ENCODE measurements around the gene TRAPPC2L. TPM values are rescaled to one million over a fixed set of nuclear protein-coding genes. Genes with fewer than 3 reads are reported as not detected.

TRAPPC2L gene
- total and polyA plus RNA-seq, 2 experiments from 2014 or later = 59.3 to 167 TPM

- DNase-seq (ENCODE audit: low spot score) (no peak), ATAC-seq (peak; percentile 25)
- Histone ChIP-seq H3K36me3 (ENCODE audit: insufficient read depth) (no peaks in the 10 kb centered on the region), H3K9me2 (ENCODE audit: insufficient read depth) (no peaks in the 10 kb centered on the region), H2AFZ (no peak overlapping the region), H3K27me3 (ENCODE audit: insufficient read depth) (no peaks in the 10 kb centered on the region), H3F3A (replicated peaks; ENCODE audit: low read depth) (no peaks in the 10 kb centered on the region), H3K27ac (ENCODE audit: low read depth) (no peak overlapping the region), H4K20me1 (replicated peaks; ENCODE audit: insufficient read depth) (no peaks in the 10 kb centered on the region), H3K4me1 (ENCODE audit: insufficient read depth) (no peaks in the 10 kb centered on the region), H3K79me2 (replicated peaks; ENCODE audit: insufficient read depth) (no peaks in the 10 kb centered on the region), H3K4me3 (no peak overlapping the region), H3K4me2 (no peak overlapping the region)
- Mint-ChIP-seq H3K4me1 (peaks cover 5% of the 10 kb centered on the region; the same call in 1 of the 3 replicates), H3K36me3 (ENCODE audit: low read depth) (peaks cover 3% of the 10 kb centered on the region; the same call in 2 of the 3 replicates), H3K4me3 (no peak overlapping the region), H3K27me3 (ENCODE audit: insufficient read depth, low read depth, poor library complexity) (peaks cover 4% of the 10 kb centered on the region), H3K9me3 (no peaks in the 10 kb centered on the region; the same call in 2 of the 3 replicates), H3K27ac (no peak overlapping the region)
- no peak for TF ChIP-seq REST (IDR thresholded peaks at IDR 0.05; ENCODE audit: unreplicated experiment)
- TF ChIP-seq EZH2phosphoT487 (IDR thresholded peaks at IDR 0.05; ENCODE audit: unreplicated experiment) = no peak
- no peak for TF ChIP-seq ZNF462 (CRISPR knock-in tag; IDR thresholded peaks at IDR 0.05)
- TF ChIP-seq ZNF114 (CRISPR knock-in tag; IDR thresholded peaks at IDR 0.05) = no peak
- no peak for TF ChIP-seq POLR2AphosphoS5 (IDR thresholded peaks at IDR 0.05; ENCODE audit: low read depth)
- no peak for TF ChIP-seq NANOG (IDR thresholded peaks at IDR 0.05; ENCODE audit: borderline replicate concordance)
- peak in 1 of 2 experiments; percentile 42; a peak in 2 of 4 replicates for TF ChIP-seq CTCF (conservative IDR thresholded peaks at IDR 0.05; ENCODE audit: low read depth in 2 of 2)
These were observed 35.6 kb upstream of the TRAPPC2L start for GRCh38 chr16:88821168-88821850.
